ENCODE data around the gene DIP2C.
A peak's percentile ranks its signal among the peaks of the same experiment; 100 is the strongest.

Gene DIP2C

GRCh38 chr10:375815-376505, 313.5 kb downstream of the DIP2C start:
- no peak overlapping the region for H3K9ac ChIP-seq (ENCODE audit: low read length)
- peaks cover 43% of the 10 kb centered on the region for H3K36me3 ChIP-seq (ENCODE audit: control insufficient read depth, insufficient read depth, low read length, severe bottlenecking)
- H3K4me1 ChIP-seq (ENCODE audit: control insufficient read depth, insufficient read depth, low read length): peaks cover 21% of the 10 kb centered on the region

GRCh38 chr10:374354-374753, 315.1 kb downstream of the DIP2C start:
- H3K36me3 ChIP-seq (ENCODE audit: control insufficient read depth, insufficient read depth, low read length, severe bottlenecking): peaks cover 32% of the 10 kb centered on the region
- no peaks in the 10 kb centered on the region for H3K9me3 ChIP-seq (ENCODE audit: control insufficient read depth, low read length)
- H3K4me3 ChIP-seq (ENCODE audit: low read length): no peak overlapping the region
- H3K4me1 ChIP-seq (ENCODE audit: control insufficient read depth, insufficient read depth, low read length): peaks cover 27% of the 10 kb centered on the region
- H3K9ac ChIP-seq (ENCODE audit: low read length): no peak overlapping the region
- no peak for DNase-seq (ENCODE audit: low read depth)
- no peaks in the 10 kb centered on the region for H3K27me3 ChIP-seq (replicated peaks; ENCODE audit: control insufficient read depth, insufficient read depth, low read length)

More at GRCh38 chr10:375815-376505, 313.5 kb downstream of the DIP2C start:
- no peak for DNase-seq (ENCODE audit: low read depth)
- Histone ChIP-seq H3K27me3 (replicated peaks; ENCODE audit: control insufficient read depth, insufficient read depth, low read length) (no peaks in the 10 kb centered on the region), H3K9me3 (ENCODE audit: control insufficient read depth, low read length) (no peaks in the 10 kb centered on the region), H3K4me3 (ENCODE audit: low read length) (no peak overlapping the region)

GRCh38 chr10:373526-374309, 315.8 kb downstream of the DIP2C start:
- H3K36me3 ChIP-seq (ENCODE audit: control insufficient read depth, insufficient read depth, low read length, severe bottlenecking): peaks cover 35% of the 10 kb centered on the region
- H3K27me3 ChIP-seq (replicated peaks; ENCODE audit: control insufficient read depth, insufficient read depth, low read length): no peaks in the 10 kb centered on the region
- DNase-seq (ENCODE audit: low read depth): peak; percentile 80
- H3K9me3 ChIP-seq (ENCODE audit: control insufficient read depth, low read length): no peaks in the 10 kb centered on the region
- no peak overlapping the region for H3K9ac ChIP-seq (ENCODE audit: low read length)
- no peak overlapping the region for H3K4me3 ChIP-seq (ENCODE audit: low read length)
- peaks cover 27% of the 10 kb centered on the region for H3K4me1 ChIP-seq (ENCODE audit: control insufficient read depth, insufficient read depth, low read length)

- DNase-seq (ENCODE audit: low read depth): peak; percentile 56
- Histone ChIP-seq H3K4me1 (ENCODE audit: control insufficient read depth, insufficient read depth, low read length) (peaks cover 27% of the 10 kb centered on the region), H3K9ac (ENCODE audit: low read length) (no peak overlapping the region), H3K9me3 (ENCODE audit: control insufficient read depth, low read length) (no peaks in the 10 kb centered on the region), H3K36me3 (ENCODE audit: control insufficient read depth, insufficient read depth, low read length, severe bottlenecking) (peaks cover 35% of the 10 kb centered on the region), H3K4me3 (ENCODE audit: low read length) (no peak overlapping the region), H3K27me3 (replicated peaks; ENCODE audit: control insufficient read depth, insufficient read depth, low read length) (no peaks in the 10 kb centered on the region)
Observed at GRCh38 chr10:373015-373414, 316.5 kb downstream of the DIP2C start.

- no peaks in the 10 kb centered on the region for H3K9me3 ChIP-seq (ENCODE audit: control insufficient read depth, low read length)
- no peak for DNase-seq (ENCODE audit: low read depth)
- peaks cover 35% of the 10 kb centered on the region for H3K36me3 ChIP-seq (ENCODE audit: control insufficient read depth, insufficient read depth, low read length, severe bottlenecking)
- peaks cover 27% of the 10 kb centered on the region for H3K4me1 ChIP-seq (ENCODE audit: control insufficient read depth, insufficient read depth, low read length)
- no peaks in the 10 kb centered on the region for H3K27me3 ChIP-seq (replicated peaks; ENCODE audit: control insufficient read depth, insufficient read depth, low read length)
- no peak overlapping the region for H3K9ac ChIP-seq (ENCODE audit: low read length)
- no peak overlapping the region for H3K4me3 ChIP-seq (ENCODE audit: low read length)
Observed at GRCh38 chr10:372566-372965, 316.9 kb downstream of the DIP2C start.

- DNase-seq (ENCODE audit: low read depth): no peak
- Histone ChIP-seq H3K36me3 (ENCODE audit: control insufficient read depth, insufficient read depth, low read length, severe bottlenecking) (peaks cover 36% of the 10 kb centered on the region), H3K4me3 (ENCODE audit: low read length) (no peak overlapping the region), H3K27me3 (replicated peaks; ENCODE audit: control insufficient read depth, insufficient read depth, low read length) (no peaks in the 10 kb centered on the region), H3K9ac (ENCODE audit: low read length) (no peak overlapping the region), H3K9me3 (ENCODE audit: control insufficient read depth, low read length) (no peaks in the 10 kb centered on the region), H3K4me1 (ENCODE audit: control insufficient read depth, insufficient read depth, low read length) (peaks cover 27% of the 10 kb centered on the region)
Observed at GRCh38 chr10:371515-371914, 318.0 kb downstream of the DIP2C start.

- Histone ChIP-seq H3K9ac (ENCODE audit: low read length) (no peak overlapping the region), H3K27me3 (replicated peaks; ENCODE audit: control insufficient read depth, insufficient read depth, low read length) (no peaks in the 10 kb centered on the region), H3K4me1 (ENCODE audit: control insufficient read depth, insufficient read depth, low read length) (peaks cover 27% of the 10 kb centered on the region), H3K36me3 (ENCODE audit: control insufficient read depth, insufficient read depth, low read length, severe bottlenecking) (peaks cover 42% of the 10 kb centered on the region), H3K4me3 (ENCODE audit: low read length) (no peak overlapping the region), H3K9me3 (ENCODE audit: control insufficient read depth, low read length) (no peaks in the 10 kb centered on the region)
- DNase-seq (ENCODE audit: low read depth): peak; percentile 55
Observed at GRCh38 chr10:370449-370825, 319.0 kb downstream of the DIP2C start.

GRCh38 chr10:369684-370448, 319.6 kb downstream of the DIP2C start:
- Histone ChIP-seq H3K36me3 (ENCODE audit: control insufficient read depth, insufficient read depth, low read length, severe bottlenecking) (peaks cover 42% of the 10 kb centered on the region), H3K9ac (ENCODE audit: low read length) (no peak overlapping the region)
- DNase-seq (ENCODE audit: low read depth): peak; percentile 96

GRCh38 chr10:369221-369683, 320.2 kb downstream of the DIP2C start:
- no peaks in the 10 kb centered on the region for H3K27me3 ChIP-seq (replicated peaks; ENCODE audit: control insufficient read depth, insufficient read depth, low read length)
- H3K9me3 ChIP-seq (ENCODE audit: control insufficient read depth, low read length): no peaks in the 10 kb centered on the region
- DNase-seq (ENCODE audit: low read depth): no peak
- H3K4me3 ChIP-seq (ENCODE audit: low read length): no peak overlapping the region
- H3K4me1 ChIP-seq (ENCODE audit: control insufficient read depth, insufficient read depth, low read length): peaks cover 27% of the 10 kb centered on the region
- peaks cover 44% of the 10 kb centered on the region for H3K36me3 ChIP-seq (ENCODE audit: control insufficient read depth, insufficient read depth, low read length, severe bottlenecking)
- no peak overlapping the region for H3K9ac ChIP-seq (ENCODE audit: low read length)

More at GRCh38 chr10:369684-370448, 319.6 kb downstream of the DIP2C start:
- no peaks in the 10 kb centered on the region for H3K27me3 ChIP-seq (replicated peaks; ENCODE audit: control insufficient read depth, insufficient read depth, low read length)
- no peaks in the 10 kb centered on the region for H3K9me3 ChIP-seq (ENCODE audit: control insufficient read depth, low read length)
- peaks cover 27% of the 10 kb centered on the region for H3K4me1 ChIP-seq (ENCODE audit: control insufficient read depth, insufficient read depth, low read length)
- H3K4me3 ChIP-seq (ENCODE audit: low read length): no peak overlapping the region

- Histone ChIP-seq H3K9ac (ENCODE audit: low read length) (no peak overlapping the region), H3K36me3 (ENCODE audit: control insufficient read depth, insufficient read depth, low read length, severe bottlenecking) (peaks cover 49% of the 10 kb centered on the region), H3K4me1 (ENCODE audit: control insufficient read depth, insufficient read depth, low read length) (peaks cover 21% of the 10 kb centered on the region), H3K4me3 (ENCODE audit: low read length) (no peak overlapping the region), H3K27me3 (replicated peaks; ENCODE audit: control insufficient read depth, insufficient read depth, low read length) (no peaks in the 10 kb centered on the region), H3K9me3 (ENCODE audit: control insufficient read depth, low read length) (no peaks in the 10 kb centered on the region)
- no peak for DNase-seq (ENCODE audit: low read depth)
Observed at GRCh38 chr10:368579-369220, 320.8 kb downstream of the DIP2C start.

Measured in adipocyte (in vitro differentiated cells).